Keratinocyte (primary cell): ENCODE data around the gene SLAMF1. TPM values are rescaled to one million over a fixed set of nuclear protein-coding genes. Genes with fewer than 3 reads are reported as not detected.

Experiments used
- DNase-seq: peaks from one replicate; pipeline ENCODE4 v3.0.0-alpha.2; 2011; ENCODE audit warnings: low read depth, missing footprints, low spot score
- FAIRE-seq: peaks from 2 replicates; lab custom pipeline; 2011; peaks lifted over from hg19 to GRCh38; lab: Jason Lieb, UNC
- H2AFZ ChIP-seq: 2 replicates; pipeline ENCODE4 v1.6.0; 2012; ENCODE audit warnings: low read length, control low read depth, inconsistent platforms; ENCODE audit not compliant: control insufficient read depth
- H3K27ac ChIP-seq: 2 replicates; pipeline ENCODE4 v1.5.1; 2011; ENCODE audit warnings: low read length; ENCODE audit not compliant: control insufficient read depth, insufficient read depth
- H3K27me3 ChIP-seq: 3 replicates; pipeline ENCODE4 v1.6.0; 2011; ENCODE audit warnings: low read length; ENCODE audit not compliant: control insufficient read depth, insufficient read depth; ENCODE audit errors: extremely low read depth
- H3K36me3 ChIP-seq, 2 experiments: 2 replicates in 1 of 2; 3 replicates in 1 of 2; pipeline ENCODE4 v1.5.1; 2011; ENCODE audit warnings: low read length in 2 of 2, mild to moderate bottlenecking in 1 of 2; ENCODE audit not compliant: control insufficient read depth in 2 of 2, insufficient read depth in 2 of 2; ENCODE audit errors: extremely low read depth in 1 of 2
- H3K4me1 ChIP-seq: 3 replicates; pipeline ENCODE4 v1.5.1; 2011; ENCODE audit warnings: low read length; ENCODE audit not compliant: control insufficient read depth, insufficient read depth; ENCODE audit errors: extremely low read depth
- H3K4me2 ChIP-seq: 3 replicates; pipeline ENCODE4 v1.6.0; 2011; ENCODE audit warnings: low read depth, low read length; ENCODE audit not compliant: control insufficient read depth, insufficient read depth; ENCODE audit errors: extremely low read depth
- H3K4me3 ChIP-seq, 3 experiments: fragments of 200-600 bp in 1 of 3; sonication (generic) in 1 of 3; 2 replicates in 2 of 3; 3 replicates in 1 of 3; pipeline ENCODE4 v1.5.1; 2011 to 2016; ENCODE audit warnings: low read length in 3 of 3, mild to moderate bottlenecking in 3 of 3, control low read depth in 2 of 3, inconsistent platforms in 1 of 3, low read depth in 1 of 3, mixed read lengths in 1 of 3, mixed run types in 1 of 3, moderate library complexity in 1 of 3; ENCODE audit not compliant: control insufficient read depth in 2 of 3, insufficient read depth in 2 of 3; ENCODE audit errors: extremely low read depth in 1 of 3
- H3K79me2 ChIP-seq: 2 replicates; pipeline ENCODE4 v1.6.0; 2012; ENCODE audit warnings: low read length; ENCODE audit not compliant: control insufficient read depth, insufficient read depth
- H3K9ac ChIP-seq: 3 replicates; pipeline ENCODE4 v1.6.0; 2011; ENCODE audit warnings: low read length; ENCODE audit not compliant: control insufficient read depth, insufficient read depth; ENCODE audit errors: extremely low read depth
- H3K9me1 ChIP-seq: 3 replicates; pipeline ENCODE4 v1.6.0; 2011; ENCODE audit warnings: low read length; ENCODE audit not compliant: control insufficient read depth, insufficient read depth; ENCODE audit errors: extremely low read depth
- H3K9me3 ChIP-seq: 2 replicates; pipeline ENCODE4 v1.5.1; 2012; ENCODE audit warnings: low read depth, low read length; ENCODE audit not compliant: control insufficient read depth
- H4K20me1 ChIP-seq: 3 replicates; pipeline ENCODE4 v1.6.0; 2011; ENCODE audit warnings: low read length; ENCODE audit not compliant: control insufficient read depth, insufficient read depth; ENCODE audit errors: extremely low read depth
- EZH2 ChIP-seq: IDR thresholded peaks from one replicate; pipeline ENCODE4 v1.6.1; 2012; ENCODE audit warnings: inconsistent platforms, mild to moderate bottlenecking, low read length, moderate library complexity
- dilution Hi-C: fragments of 300-500 bp; cut with MboI; formaldehyde crosslinking; loops from one replicate; pipeline ENCODE4 v1.7.0; 2020; ENCODE audit warnings: low sequenced_read_pairs; ENCODE audit not compliant: extremely low pct_ligation_motif_present
- polyA plus RNA-seq, 5 experiments: library from polyadenylated mRNA; depleted of rRNA in 3 of 5; stranded (reverse) in 3 of 5; stranded (forward) in 1 of 5; unstranded in 1 of 5; fragments of >200 nt; gene quantifications; 1 replicate in 1 of 5; 2 replicates in 3 of 5; 3 replicates in 1 of 5; pipeline versions ENCODE4 v1.2.1 to v1.2.3, GENCODE V29; 2011 to 2012; ENCODE audit warnings: missing spikeins in 2 of 5, low read depth in 1 of 5, low replicate concordance in 1 of 5
- TF ChIP-seq, protein P1 (sequence below), 3 experiments: IDR thresholded peaks in 1 of 3; conservative IDR thresholded peaks in 1 of 3; optimal IDR thresholded peaks in 1 of 3; 2 replicates in 2 of 3; 3 replicates in 1 of 3; pipeline versions ENCODE3 to v1.5.1; 2011; ENCODE audit warnings: low read length in 3 of 3, mild to moderate bottlenecking in 3 of 3, moderate library complexity in 2 of 3, control low read depth in 1 of 3, inconsistent platforms in 1 of 3; ENCODE audit not compliant: insufficient read depth in 2 of 3; ENCODE audit errors: extremely low read depth in 1 of 3

Gene SLAMF1
- polyA plus RNA-seq, 1 donor (not counting 4 experiments of a cell fraction or from before 2014, with no cell fraction given) = not detected

DNA sequence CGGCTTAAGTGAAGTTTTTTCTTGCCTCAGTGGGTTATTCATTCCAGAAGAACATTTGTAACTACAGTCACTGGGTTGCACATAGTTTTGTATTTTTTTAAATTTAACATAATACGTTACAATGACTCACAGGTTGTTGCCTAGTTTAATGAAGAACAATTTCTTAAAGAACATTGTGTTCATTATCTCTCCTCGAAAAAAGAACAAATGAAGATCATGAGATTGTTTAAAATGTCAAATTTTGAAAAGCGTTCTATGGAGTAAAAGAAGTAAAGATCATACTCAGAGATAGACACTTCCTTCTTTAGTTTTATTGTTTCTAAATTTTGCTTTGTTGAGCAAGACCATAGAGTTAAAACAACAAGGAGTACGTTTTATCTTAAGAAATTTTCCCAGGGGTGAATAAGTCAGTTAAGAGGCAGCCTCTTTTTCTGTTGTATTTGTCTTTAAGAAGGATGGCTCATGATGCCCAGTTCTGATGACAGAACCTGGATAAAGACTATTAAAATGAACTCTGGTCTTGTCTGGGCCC is 10.5 kb upstream of the SLAMF1 start:
- Histone ChIP-seq H3K9me3 (no peaks in the 10 kb centered on the region), H3K4me1 (no peaks in the 10 kb centered on the region), H2AFZ (no peak overlapping the region), H3K9ac (no peak overlapping the region), H3K27me3 (peaks cover 11% of the 10 kb centered on the region), H3K36me3 (no peaks in the 10 kb centered on the region), H4K20me1 (no peaks in the 10 kb centered on the region), H3K4me3 (no peak overlapping the region), H3K4me2 (no peak overlapping the region), H3K79me2 (no peaks in the 10 kb centered on the region), H3K27ac (no peak overlapping the region), H3K9me1 (no peaks in the 10 kb centered on the region)
- no peak for DNase-seq
- FAIRE-seq = no peak
- TF ChIP-seq, protein P1, sequence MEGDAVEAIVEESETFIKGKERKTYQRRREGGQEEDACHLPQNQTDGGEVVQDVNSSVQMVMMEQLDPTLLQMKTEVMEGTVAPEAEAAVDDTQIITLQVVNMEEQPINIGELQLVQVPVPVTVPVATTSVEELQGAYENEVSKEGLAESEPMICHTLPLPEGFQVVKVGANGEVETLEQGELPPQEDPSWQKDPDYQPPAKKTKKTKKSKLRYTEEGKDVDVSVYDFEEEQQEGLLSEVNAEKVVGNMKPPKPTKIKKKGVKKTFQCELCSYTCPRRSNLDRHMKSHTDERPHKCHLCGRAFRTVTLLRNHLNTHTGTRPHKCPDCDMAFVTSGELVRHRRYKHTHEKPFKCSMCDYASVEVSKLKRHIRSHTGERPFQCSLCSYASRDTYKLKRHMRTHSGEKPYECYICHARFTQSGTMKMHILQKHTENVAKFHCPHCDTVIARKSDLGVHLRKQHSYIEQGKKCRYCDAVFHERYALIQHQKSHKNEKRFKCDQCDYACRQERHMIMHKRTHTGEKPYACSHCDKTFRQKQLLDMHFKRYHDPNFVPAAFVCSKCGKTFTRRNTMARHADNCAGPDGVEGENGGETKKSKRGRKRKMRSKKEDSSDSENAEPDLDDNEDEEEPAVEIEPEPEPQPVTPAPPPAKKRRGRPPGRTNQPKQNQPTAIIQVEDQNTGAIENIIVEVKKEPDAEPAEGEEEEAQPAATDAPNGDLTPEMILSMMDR (optimal IDR thresholded peaks at IDR 0.05 in 1 of 3, IDR thresholded peaks at IDR 0.05 in 1 of 3, conservative IDR thresholded peaks at IDR 0.05 in 1 of 3; ENCODE audit: extremely low read depth in 1 of 3, insufficient read depth in 2 of 3, low read length in 3 of 3) = no peak
- no peak for TF ChIP-seq EZH2
- dilution Hi-C loops = no loop called here

DNA sequence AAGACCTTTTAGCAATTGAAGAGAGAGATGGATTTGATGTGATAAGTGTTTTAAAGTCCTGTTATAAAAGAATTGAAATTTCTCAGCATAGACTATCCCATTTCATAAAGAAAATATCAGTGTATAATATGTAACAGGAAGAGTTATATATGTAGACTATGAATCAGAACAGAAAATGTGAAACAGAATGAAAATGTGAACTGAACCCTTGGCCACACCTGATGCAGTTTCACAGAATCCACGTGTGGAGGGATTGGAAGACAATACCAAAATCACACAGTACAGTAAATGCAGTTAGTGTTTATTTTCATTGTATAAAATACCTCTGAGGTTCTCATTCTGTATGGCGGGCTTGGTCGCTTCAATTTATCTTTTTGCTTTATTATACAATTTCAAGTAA is 9.9 kb upstream of the SLAMF1 start:
- Histone ChIP-seq H3K27me3 (peaks cover 11% of the 10 kb centered on the region), H3K36me3 (no peaks in the 10 kb centered on the region), H3K79me2 (no peaks in the 10 kb centered on the region), H3K9me3 (no peaks in the 10 kb centered on the region), H3K9me1 (no peaks in the 10 kb centered on the region), H3K4me1 (no peaks in the 10 kb centered on the region), H4K20me1 (no peaks in the 10 kb centered on the region), H3K4me2 (no peak overlapping the region), H3K27ac (no peak overlapping the region), H3K9ac (no peak overlapping the region), H2AFZ (no peak overlapping the region), H3K4me3 (no peak overlapping the region)
- TF ChIP-seq, protein P1 (optimal IDR thresholded peaks at IDR 0.05 in 1 of 3, IDR thresholded peaks at IDR 0.05 in 1 of 3, conservative IDR thresholded peaks at IDR 0.05 in 1 of 3; ENCODE audit: extremely low read depth in 1 of 3, insufficient read depth in 2 of 3, low read length in 3 of 3) = no peak
- no peak for TF ChIP-seq EZH2
- FAIRE-seq = no peak
- dilution Hi-C loops = no loop called here
- no peak for DNase-seq
